ENCODE data around the gene PCDHGB7.

DNA sequence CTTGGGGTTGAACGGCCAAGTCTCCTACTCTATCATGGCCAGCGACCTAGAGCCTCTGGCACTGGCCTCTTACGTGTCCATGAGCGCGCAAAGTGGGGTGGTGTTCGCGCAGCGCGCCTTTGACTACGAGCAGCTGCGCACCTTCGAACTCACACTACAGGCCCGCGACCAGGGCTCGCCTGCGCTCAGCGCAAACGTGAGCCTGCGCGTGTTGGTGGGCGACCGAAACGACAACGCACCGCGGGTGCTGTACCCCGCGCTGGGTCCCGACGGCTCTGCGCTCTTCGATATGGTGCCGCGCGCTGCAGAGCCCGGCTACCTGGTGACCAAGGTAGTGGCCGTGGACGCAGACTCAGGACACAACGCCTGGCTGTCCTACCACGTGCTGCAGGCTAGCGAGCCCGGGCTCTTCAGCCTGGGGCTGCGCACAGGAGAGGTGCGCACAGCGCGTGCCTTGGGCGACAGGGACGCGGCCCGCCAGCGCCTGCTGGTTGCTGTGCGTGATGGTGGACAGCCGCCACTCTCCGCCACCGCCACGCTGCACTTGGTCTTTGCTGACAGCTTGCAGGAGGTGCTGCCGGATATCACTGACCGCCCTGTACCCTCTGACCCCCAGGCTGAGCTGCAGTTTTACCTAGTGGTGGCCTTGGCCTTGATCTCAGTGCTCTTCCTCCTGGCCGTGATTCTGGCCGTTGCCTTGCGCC lies 17.8 kb upstream of the PCDHGB7 start:
- no peak for TF ChIP-seq CTCF (conservative IDR thresholded peaks at IDR 0.05; ENCODE audit: low read depth, low read length)
- TF ChIP-seq EZH2 (IDR thresholded peaks at IDR 0.05; ENCODE audit: borderline replicate concordance, low read depth, low read length, poor library complexity, severe bottlenecking): no peak

Data from A673 (cell line).